Ovary (tissue), 9 donors: ENCODE results near the gene OXCT2. TPM values are rescaled to one million over a fixed set of nuclear protein-coding genes. Genes with fewer than 3 reads are reported as not detected.

ENCODE experiments used
- DNase-seq, 5 donors: peaks; one replicate each; pipeline ENCODE4 v3.0.0-alpha.2; 2019 to 2020
- H3K27ac ChIP-seq, 2 donors: fragments of 200-600 bp; one replicate each; pipeline versions ENCODE4 v1.5.1 to v1.8.0; 2019 to 2022
- H3K27me3 ChIP-seq: fragments of 200-600 bp; one replicate; pipeline ENCODE4 v1.8.0; 2022
- H3K36me3 ChIP-seq: fragments of 200-600 bp; sonication (generic); one replicate; pipeline ENCODE4 v1.5.1; 2019
- H3K4me1 ChIP-seq: one replicate; pipeline ENCODE4 v1.8.1; 2013; ENCODE audit warnings: mild to moderate bottlenecking, moderate library complexity; ENCODE audit not compliant: insufficient read depth
- H3K4me3 ChIP-seq: fragments of 200-600 bp; sonication (generic); one replicate; pipeline ENCODE4 v1.5.1; 2017
- H3K9me3 ChIP-seq, 2 donors: fragments of 200-600 bp in 1 of 2; sonication (generic) in 1 of 2; one replicate each; pipeline versions ENCODE4 v1.5.1 to v1.8.1; 2013 to 2019; ENCODE audit warnings: mild to moderate bottlenecking in 1 of 2, moderate library complexity in 1 of 2
- CTCF ChIP-seq, 3 donors: fragments of 450-650 bp in 2 of 3; fragments of 200-600 bp in 1 of 3; IDR thresholded peaks; one replicate each; pipeline versions ENCODE4 v1.5.1 to v1.8.0; 2016 to 2022; ENCODE audit warnings: antibody characterized with exemption in 3 of 3, mild to moderate bottlenecking in 1 of 3
- EP300 ChIP-seq: sonication (generic); formaldehyde crosslinking; IDR thresholded peaks from one replicate; pipeline ENCODE4 v1.6.1; 2017; ENCODE audit warnings: antibody characterized with exemption
- POLR2A ChIP-seq: fragments of 450-650 bp; IDR thresholded peaks from one replicate; pipeline ENCODE4 v1.6.1; 2017; ENCODE audit warnings: antibody characterized with exemption, mild to moderate bottlenecking, moderate library complexity
- WGBS, 3 donors: extraction: QIAGEN DNeasy Blood & Tissue Kit in 1 of 3; methylation state at CpG; one replicate each; pipeline versions ENCODE4 v1.1.5 to v1.1.7; 2013 to 2017; 5-methylcytosine and 5-hydroxymethylcytosine counted together
- intact Hi-C, 4 donors: fragments of 100-400 bp; cut with DNase I; formaldehyde crosslinking; loops; one replicate each; pipeline versions ENCODE4 v1.11.0 to v1.15.1; 2022 to 2023
- polyA plus RNA-seq, 2 donors: library from polyadenylated mRNA; stranded (reverse); fragments of 200-250 nt in 1 of 2; fragments of 350-450 nt in 1 of 2; fragmentation: Illumina TruSeq in 1 of 2; extraction: RNeasy Lipid Tissue Mini Kit (QIAGEN cat#74804) in 1 of 2; gene quantifications; one replicate each; pipeline ENCODE4 v1.2.3, GENCODE V29; 2013 to 2014
- total RNA-seq, 7 donors: library from RNA; depleted of rRNA in 2 of 7; stranded (reverse); fragments of >200 nt in 2 of 7; fragmentation: NEBNext Ultra II Directional in 3 of 7; extraction: Animal tissue kit (Norgen Biotek cat#: 25700) in 3 of 7; gene quantifications; one replicate each; pipeline versions ENCODE4 v1.1.0 to v1.2.4, GENCODE V29; 2016 to 2023
- donor health status: DM: no; HTN: no; CAD: no; lungs with moderate emphysema.
- donor health status: DM: no; HTN: no; CAD: no.
- donor health status: Bipolar disorder and iron deficiency.
- donor health status: DM: yes; HTN: yes; CAD: no.
- donor health status: DM: no; HTN: no; CAD: no.
- donor health status: DM: yes; HTN: yes; CAD: no.

The OXCT2 gene
- total and polyA plus RNA-seq, 9 donors: 0.20 to 7.2 (median 2.4) TPM

- no peaks in the 10 kb centered on the region for H3K9me3 ChIP-seq
- no peak overlapping the region for H3K27ac ChIP-seq
- H3K4me3 ChIP-seq: no peak overlapping the region
- no peaks in the 10 kb centered on the region for H3K27me3 ChIP-seq
- no peaks in the 10 kb centered on the region for H3K4me1 ChIP-seq
- H3K36me3 ChIP-seq: no peaks in the 10 kb centered on the region
- WGBS, 3 donors: 93 to 97% (median 94%) methylated on average over 14 to 16 of the region's 16 CpGs
- intact Hi-C loops: no loop called here
- no peak for DNase-seq
- no peak for TF ChIP-seq EP300
- no peak for TF ChIP-seq POLR2A
- no peak for TF ChIP-seq CTCF (IDR thresholded peaks at IDR 0.05)
These were observed 10.8 kb downstream of the OXCT2 start for GRCh38 chr1:39760074-39761008.

GRCh38 chr1:39759436-39759726 is 11.8 kb downstream of the OXCT2 start:
- no peaks in the 10 kb centered on the region for H3K9me3 ChIP-seq
- H3K4me3 ChIP-seq: no peak overlapping the region
- no peaks in the 10 kb centered on the region for H3K27me3 ChIP-seq
- no peaks in the 10 kb centered on the region for H3K36me3 ChIP-seq
- no peak for DNase-seq
- intact Hi-C loops: no loop called here
- H3K27ac ChIP-seq: no peak overlapping the region
- no peak for TF ChIP-seq CTCF (IDR thresholded peaks at IDR 0.05)
- TF ChIP-seq EP300: no peak
- TF ChIP-seq POLR2A: no peak
- H3K4me1 ChIP-seq: no peaks in the 10 kb centered on the region

GRCh38 chr1:39758556-39759435 is 12.4 kb downstream of the OXCT2 start:
- 90 to 92% (median 92%) methylated on average over 14 to 16 of the region's 16 CpGs for WGBS, 3 donors
- H3K36me3 ChIP-seq: no peaks in the 10 kb centered on the region

More at GRCh38 chr1:39758556-39759435, 12.4 kb downstream of the OXCT2 start:
- no peak for TF ChIP-seq EP300
- TF ChIP-seq POLR2A: no peak
- no peak for TF ChIP-seq CTCF (IDR thresholded peaks at IDR 0.05)
- no peaks in the 10 kb centered on the region for H3K27me3 ChIP-seq
- peak in 1 of 5 donors; percentile 4 for DNase-seq
- intact Hi-C loops: no loop called here
- no peaks in the 10 kb centered on the region for H3K9me3 ChIP-seq
- H3K4me1 ChIP-seq: no peaks in the 10 kb centered on the region
- H3K27ac ChIP-seq: no peak overlapping the region
- no peak overlapping the region for H3K4me3 ChIP-seq
